ENCODE results near the gene SHISA5. TPM values are rescaled to one million over a fixed set of nuclear protein-coding genes. Genes with fewer than 3 reads are reported as not detected.

The SHISA5 gene
- total RNA-seq, 4 donors from 2014 or later = 98.2 to 191 (median 122) TPM

GRCh38 chr3:48429317-48429959 lies 74.5 kb downstream of the SHISA5 start:
- H3K36me3 ChIP-seq = peaks cover 0 to 13% of the 10 kb centered on the region in 2 donors
- 0% methylated on average over 2 of the region's 86 CpGs; no CpG with 5 or more reads in 1 of the 2 donors for WGBS, 2 donors (ENCODE audit: low coverage in 1 of 2)
- no peak for TF ChIP-seq CTCF (IDR thresholded peaks at IDR 0.05)
- peak in 1 of 2 donors; percentile 59 for TF ChIP-seq POLR2A (IDR thresholded peaks at IDR 0.05)
- peak overlapping the region; percentile 88 to 99 (median 97) for H3K27ac ChIP-seq
- H3K4me1 ChIP-seq = peaks cover 5 to 78% (median 48%) of the 10 kb centered on the region in 3 donors
- H3K9me3 ChIP-seq = no peaks in the 10 kb centered on the region
- no peaks in the 10 kb centered on the region for H3K27me3 ChIP-seq
- peak; percentile 63 for ATAC-seq
- peak overlapping the region; percentile 74 to 97 for H3K4me3 ChIP-seq

- no peaks in the 10 kb centered on the region for H3K27me3 ChIP-seq
- H3K4me3 ChIP-seq = peak overlapping the region; percentile 74 to 97
- peak; percentile 29 for ATAC-seq
- peaks cover 0 to 19% of the 10 kb centered on the region in 2 donors for H3K36me3 ChIP-seq
- H3K9me3 ChIP-seq = no peaks in the 10 kb centered on the region
- TF ChIP-seq POLR2A (IDR thresholded peaks at IDR 0.05) = peak; percentile 74 to 92
- TF ChIP-seq CTCF (IDR thresholded peaks at IDR 0.05) = no peak
- peak; percentile 78 for TF ChIP-seq POLR2AphosphoS5 (IDR thresholded peaks at IDR 0.05)
- TF ChIP-seq EP300 (IDR thresholded peaks at IDR 0.05) = no peak
- H3K27ac ChIP-seq = peak overlapping the region; percentile 88 to 99 (median 97)
- WGBS, 2 donors (ENCODE audit: low coverage in 1 of 2) = no CpG with 5 or more reads among the region's 60 CpGs
- peaks cover 4 to 78% (median 49%) of the 10 kb centered on the region in 3 donors for H3K4me1 ChIP-seq
These were observed 75.2 kb downstream of the SHISA5 start for GRCh38 chr3:48428572-48429316.

- H3K9me3 ChIP-seq = no peaks in the 10 kb centered on the region
- peak overlapping the region; percentile 74 to 97 for H3K4me3 ChIP-seq
- TF ChIP-seq CTCF (IDR thresholded peaks at IDR 0.05) (no peak), EP300 (IDR thresholded peaks at IDR 0.05) (no peak), POLR2AphosphoS5 (IDR thresholded peaks at IDR 0.05) (no peak), POLR2A (IDR thresholded peaks at IDR 0.05) (no peak)
- WGBS, 2 donors (ENCODE audit: low coverage in 1 of 2) = 60% methylated on average over 2 of the region's 7 CpGs; no CpG with 5 or more reads in 1 of the 2 donors
- H3K36me3 ChIP-seq = peaks cover 0 to 26% of the 10 kb centered on the region in 2 donors
- H3K27me3 ChIP-seq = no peaks in the 10 kb centered on the region
- peaks cover 4 to 78% (median 47%) of the 10 kb centered on the region in 3 donors for H3K4me1 ChIP-seq
- H3K27ac ChIP-seq = peak overlapping the region; percentile 88 to 99 (median 97)
- no peak for ATAC-seq
These were observed 75.8 kb downstream of the SHISA5 start for GRCh38 chr3:48428088-48428571.

- Histone ChIP-seq H3K4me1 (peaks cover 4 to 78% (median 44%) of the 10 kb centered on the region in 3 donors), H3K4me3 (peak overlapping the region; percentile 74 to 97), H3K27ac (peak overlapping the region; percentile 88 to 99 (median 97)), H3K9me3 (no peaks in the 10 kb centered on the region), H3K27me3 (no peaks in the 10 kb centered on the region), H3K36me3 (peaks cover 0 to 27% of the 10 kb centered on the region in 2 donors)
- TF ChIP-seq POLR2AphosphoS5 (IDR thresholded peaks at IDR 0.05) (no peak), POLR2A (IDR thresholded peaks at IDR 0.05) (peak in 1 of 2 donors; percentile 5)
- no peak for ATAC-seq
- WGBS, 2 donors (ENCODE audit: low coverage in 1 of 2) = 59 to 60% methylated on average over 4 to 6 of the region's 9 CpGs
These were observed 76.4 kb downstream of the SHISA5 start for GRCh38 chr3:48427630-48427962.

GRCh38 chr3:48426944-48427629 lies 76.9 kb downstream of the SHISA5 start:
- H3K4me1 ChIP-seq = peaks cover 4 to 79% (median 44%) of the 10 kb centered on the region in 3 donors
- peak overlapping the region; percentile 74 to 97 for H3K4me3 ChIP-seq
- no peaks in the 10 kb centered on the region for H3K27me3 ChIP-seq
- WGBS, 2 donors (ENCODE audit: low coverage in 1 of 2) = 17 to 23% methylated on average over 3 to 7 of the region's 8 CpGs
- ATAC-seq = peak; percentile 7
- peak overlapping the region; percentile 88 to 99 (median 97) for H3K27ac ChIP-seq
- H3K9me3 ChIP-seq = no peaks in the 10 kb centered on the region
- TF ChIP-seq EP300 (IDR thresholded peaks at IDR 0.05) (no peak), POLR2A (IDR thresholded peaks at IDR 0.05) (no peak), CTCF (IDR thresholded peaks at IDR 0.05) (no peak), POLR2AphosphoS5 (IDR thresholded peaks at IDR 0.05) (no peak)
- H3K36me3 ChIP-seq = peaks cover 0 to 27% of the 10 kb centered on the region in 2 donors
